ENCODE data around the gene SPTBN1. TPM values are rescaled to one million over a fixed set of nuclear protein-coding genes. Genes with fewer than 3 reads are reported as not detected.

Gene SPTBN1
- total RNA-seq, 2 experiments from 2014 or later: 132 to 183 TPM

DNA sequence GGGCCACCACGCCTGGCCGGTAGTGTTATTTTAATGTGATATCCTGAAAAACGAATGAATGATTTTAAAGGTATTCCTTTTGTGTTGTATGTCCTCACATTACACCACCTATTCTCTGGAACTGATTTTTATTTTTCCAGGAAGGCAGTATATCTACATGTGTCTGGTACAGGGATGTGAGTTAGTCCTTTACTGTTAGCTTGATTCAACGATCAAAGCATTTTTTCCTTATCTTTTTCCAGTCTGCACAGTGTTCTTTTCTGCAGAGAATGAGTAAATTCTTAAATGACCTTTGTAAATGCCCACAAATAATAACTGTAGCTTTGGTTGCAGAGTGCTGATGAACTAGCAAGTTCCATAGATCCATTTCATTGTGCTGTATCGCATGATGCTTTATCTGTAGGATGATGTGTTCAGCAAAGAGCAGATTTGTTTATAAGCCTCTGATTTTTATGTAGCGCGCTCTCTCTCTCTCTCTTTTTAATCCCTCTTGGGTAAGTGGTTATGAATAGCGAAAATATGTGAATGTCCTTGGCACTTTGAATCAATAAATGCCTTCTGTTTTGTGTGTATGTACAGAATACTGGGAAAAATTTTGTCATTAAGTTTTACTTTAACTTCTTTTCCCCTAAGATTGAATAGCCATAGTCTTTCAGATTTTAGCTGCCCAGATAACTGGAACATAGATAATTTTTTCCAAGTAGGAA is 184.9 kb downstream of the SPTBN1 start:
- Histone ChIP-seq H3K36me3 (ENCODE audit: insufficient read depth, low read length) (peaks cover 92% of the 10 kb centered on the region), H2AFZ (ENCODE audit: low read length) (no peak overlapping the region), H3K79me2 (ENCODE audit: insufficient read depth, low read depth, low read length) (peaks cover 21% of the 10 kb centered on the region; the same call in 1 of the 2 replicates), H3K4me2 (ENCODE audit: low read length) (no peak overlapping the region), H3K4me1 (ENCODE audit: insufficient read depth, low read length, poor library complexity, severe bottlenecking) (peaks cover 34% of the 10 kb centered on the region), H3K4me3 (ENCODE audit: low read depth, low read length, poor library complexity, severe bottlenecking) (no peak overlapping the region), H3K27ac (ENCODE audit: low read depth, low read length, poor library complexity, severe bottlenecking) (no peak overlapping the region), H3K9me3 (ENCODE audit: low read length) (no peaks in the 10 kb centered on the region), H3K9me2 (ENCODE audit: insufficient read depth, low read length) (no peaks in the 10 kb centered on the region), H4K20me1 (ENCODE audit: insufficient read depth, low read length) (peaks cover 4% of the 10 kb centered on the region; the same call in 1 of the 2 replicates)
- no TSS peak for BruUV-seq (replicated peaks)
- intact Hi-C loops (cut with micrococcal nuclease; ENCODE audit: unreplicated experiment): no loop called here
- ChIA-PET CTCF (ENCODE audit: unreplicated experiment) (no interaction called here), POLR2A (interaction anchor here (0.8 kb wide), 1 partner anchor 233 kb away, joined by 4 read pairs; no protein-coding TSS in a partner anchor)
- no peak for DNase-seq (ENCODE audit: low spot score)
- no peak for TF ChIP-seq EZH2phosphoT487 (IDR thresholded peaks at IDR 0.05; ENCODE audit: borderline replicate concordance, low read depth, low read length)
- TF ChIP-seq, protein P1, sequence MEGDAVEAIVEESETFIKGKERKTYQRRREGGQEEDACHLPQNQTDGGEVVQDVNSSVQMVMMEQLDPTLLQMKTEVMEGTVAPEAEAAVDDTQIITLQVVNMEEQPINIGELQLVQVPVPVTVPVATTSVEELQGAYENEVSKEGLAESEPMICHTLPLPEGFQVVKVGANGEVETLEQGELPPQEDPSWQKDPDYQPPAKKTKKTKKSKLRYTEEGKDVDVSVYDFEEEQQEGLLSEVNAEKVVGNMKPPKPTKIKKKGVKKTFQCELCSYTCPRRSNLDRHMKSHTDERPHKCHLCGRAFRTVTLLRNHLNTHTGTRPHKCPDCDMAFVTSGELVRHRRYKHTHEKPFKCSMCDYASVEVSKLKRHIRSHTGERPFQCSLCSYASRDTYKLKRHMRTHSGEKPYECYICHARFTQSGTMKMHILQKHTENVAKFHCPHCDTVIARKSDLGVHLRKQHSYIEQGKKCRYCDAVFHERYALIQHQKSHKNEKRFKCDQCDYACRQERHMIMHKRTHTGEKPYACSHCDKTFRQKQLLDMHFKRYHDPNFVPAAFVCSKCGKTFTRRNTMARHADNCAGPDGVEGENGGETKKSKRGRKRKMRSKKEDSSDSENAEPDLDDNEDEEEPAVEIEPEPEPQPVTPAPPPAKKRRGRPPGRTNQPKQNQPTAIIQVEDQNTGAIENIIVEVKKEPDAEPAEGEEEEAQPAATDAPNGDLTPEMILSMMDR (conservative IDR thresholded peaks at IDR 0.05; ENCODE audit: low read length): no peak

DNA sequence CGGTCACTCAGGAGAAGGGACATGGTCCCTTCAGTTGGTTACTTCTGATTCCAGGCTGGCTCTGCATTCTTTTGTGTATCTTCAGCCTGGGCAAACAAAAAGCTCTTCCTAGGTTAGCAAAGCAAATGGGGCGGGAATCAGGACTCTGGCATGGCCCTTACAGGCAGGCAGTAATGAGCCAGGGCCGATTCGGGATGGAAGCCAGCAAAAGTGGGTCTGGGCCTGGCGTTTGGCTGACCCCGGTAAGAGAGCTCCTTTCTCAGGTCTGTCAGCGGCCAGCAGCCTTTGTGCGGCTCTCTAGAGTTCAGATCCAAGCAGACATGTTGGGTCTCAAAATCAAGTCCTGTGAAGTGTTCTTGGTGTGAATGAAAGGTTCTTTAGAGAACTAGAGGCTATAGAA is 185.9 kb downstream of the SPTBN1 start:
- ChIA-PET POLR2A (interaction anchor here (0.8 to 1.1 kb wide), 2 partner anchors 106 to 232 kb away, joined by 4 read pairs; no protein-coding TSS in a partner anchor), CTCF (ENCODE audit: unreplicated experiment) (no interaction called here)
- Histone ChIP-seq H3K4me1 (ENCODE audit: insufficient read depth, low read length, poor library complexity, severe bottlenecking) (peaks cover 24% of the 10 kb centered on the region), H3K27ac (ENCODE audit: low read depth, low read length, poor library complexity, severe bottlenecking) (no peak overlapping the region), H3K4me3 (ENCODE audit: low read depth, low read length, poor library complexity, severe bottlenecking) (no peak overlapping the region), H3K4me2 (ENCODE audit: low read length) (no peak overlapping the region), H3K79me2 (ENCODE audit: insufficient read depth, low read depth, low read length) (peaks cover 11% of the 10 kb centered on the region; the same call in 1 of the 2 replicates), H3K36me3 (ENCODE audit: insufficient read depth, low read length) (peaks cover 95% of the 10 kb centered on the region), H3K9me2 (ENCODE audit: insufficient read depth, low read length) (no peaks in the 10 kb centered on the region), H2AFZ (ENCODE audit: low read length) (no peak overlapping the region), H3K9me3 (ENCODE audit: low read length) (no peaks in the 10 kb centered on the region), H4K20me1 (ENCODE audit: insufficient read depth, low read length) (peaks cover 4% of the 10 kb centered on the region; the same call in 1 of the 2 replicates)
- no TSS peak for BruUV-seq (replicated peaks)
- intact Hi-C loops (cut with micrococcal nuclease; ENCODE audit: unreplicated experiment): no loop called here
- TF ChIP-seq, protein P1 (conservative IDR thresholded peaks at IDR 0.05; ENCODE audit: low read length): no peak
- TF ChIP-seq EZH2phosphoT487 (IDR thresholded peaks at IDR 0.05; ENCODE audit: borderline replicate concordance, low read depth, low read length): no peak
- DNase-seq (ENCODE audit: low spot score): no peak

All from OCI-LY7 (cell line).